ENCODE data around the gene CNOT6L.
"Not testable (repeated sequence)": the region's sequence is repeated elsewhere in the genome, so short reads cannot be mapped to it uniquely, and the experiment has no call there.

Gene CNOT6L

DNA sequence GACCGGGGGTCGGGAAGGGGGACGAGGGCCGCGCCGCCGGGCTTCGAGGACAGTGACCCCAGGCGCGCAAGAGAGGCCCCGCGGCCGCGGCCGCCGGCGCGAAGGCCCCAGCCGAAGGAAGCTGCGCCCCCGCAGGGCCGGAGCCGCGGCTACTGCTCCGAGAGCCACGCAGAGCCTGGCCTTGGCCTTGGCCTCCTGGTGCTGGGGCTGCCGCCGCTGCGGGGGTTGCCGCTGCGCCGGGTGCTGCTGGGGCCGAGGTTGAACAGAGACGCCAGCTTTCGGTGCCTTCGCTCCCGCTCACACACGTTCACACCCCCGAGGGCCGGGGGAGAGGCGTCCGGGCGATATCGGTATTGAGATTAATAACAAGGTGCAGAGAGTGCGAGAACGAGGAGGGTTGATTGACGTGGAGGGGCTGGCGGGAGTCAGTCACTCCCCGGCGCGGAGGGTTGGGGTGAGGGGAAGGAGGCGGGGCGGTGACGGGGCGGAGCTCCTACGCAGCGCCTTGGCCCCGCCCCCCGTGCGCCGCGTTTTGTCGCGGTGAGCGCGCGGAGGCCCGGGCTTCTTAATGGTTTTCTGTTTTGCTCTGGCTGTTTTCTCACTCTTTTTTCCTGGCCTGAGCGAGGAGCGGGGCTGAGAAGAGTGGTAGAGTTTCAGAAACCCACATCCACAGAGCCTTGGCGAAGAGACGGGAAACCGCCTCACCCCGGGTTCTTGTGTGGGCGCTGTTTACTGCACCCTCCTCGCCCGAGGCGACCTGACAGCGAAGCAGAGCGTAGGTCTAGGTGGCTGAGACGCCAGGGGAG is 878 bp upstream of the CNOT6L start:
- peak; percentile 65 for DNase-seq

DNA sequence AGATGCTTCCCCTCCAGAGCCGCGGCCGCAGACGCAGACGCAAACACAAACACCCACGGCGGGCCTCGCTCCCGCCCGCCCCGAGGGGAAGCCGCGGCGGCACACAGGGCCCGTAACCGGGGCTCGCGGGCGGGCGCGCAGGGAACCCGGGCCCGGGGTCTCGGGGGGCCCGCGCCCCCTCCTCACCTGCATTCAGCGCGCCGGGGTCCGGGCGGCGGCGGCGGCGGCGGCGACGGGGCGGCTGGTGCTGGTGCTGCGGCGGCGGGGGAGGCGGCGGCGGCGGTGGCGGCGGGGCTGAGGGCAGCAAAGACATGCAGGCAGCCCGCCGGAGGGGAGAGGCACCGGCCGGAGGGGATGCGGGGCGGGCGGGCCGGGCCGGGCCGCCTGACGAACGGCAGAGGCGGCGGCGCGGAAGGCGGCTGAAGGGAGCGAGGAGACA is 255 bp upstream of the CNOT6L start:
- DNase-seq, result no peak

DNA sequence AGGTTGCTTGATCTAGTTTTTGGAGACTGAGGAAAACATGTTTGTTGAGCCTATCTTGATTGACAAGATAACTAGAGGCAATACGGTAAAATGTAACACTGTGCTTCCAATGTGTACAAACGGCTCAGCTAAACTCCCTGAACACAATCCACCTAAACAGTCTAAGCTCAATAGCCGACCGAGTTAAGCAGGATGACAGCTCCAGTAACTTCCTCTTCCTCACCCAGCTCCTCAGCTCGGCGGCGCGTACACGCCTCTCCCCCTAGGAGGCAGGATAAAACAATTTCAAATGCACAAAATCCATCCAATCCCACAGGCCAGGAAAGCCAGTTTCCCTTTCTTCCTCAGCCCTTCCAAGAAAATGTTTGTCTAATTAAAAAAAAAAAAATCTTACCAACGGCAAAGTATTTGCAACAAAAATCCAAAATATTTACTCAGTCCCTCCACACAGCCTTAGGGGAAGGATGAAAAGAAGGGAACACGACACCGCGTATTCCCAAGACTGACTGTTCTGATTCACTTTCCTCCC is 1.0 kb downstream of the CNOT6L start:
- peak; percentile 74 for DNase-seq

DNA sequence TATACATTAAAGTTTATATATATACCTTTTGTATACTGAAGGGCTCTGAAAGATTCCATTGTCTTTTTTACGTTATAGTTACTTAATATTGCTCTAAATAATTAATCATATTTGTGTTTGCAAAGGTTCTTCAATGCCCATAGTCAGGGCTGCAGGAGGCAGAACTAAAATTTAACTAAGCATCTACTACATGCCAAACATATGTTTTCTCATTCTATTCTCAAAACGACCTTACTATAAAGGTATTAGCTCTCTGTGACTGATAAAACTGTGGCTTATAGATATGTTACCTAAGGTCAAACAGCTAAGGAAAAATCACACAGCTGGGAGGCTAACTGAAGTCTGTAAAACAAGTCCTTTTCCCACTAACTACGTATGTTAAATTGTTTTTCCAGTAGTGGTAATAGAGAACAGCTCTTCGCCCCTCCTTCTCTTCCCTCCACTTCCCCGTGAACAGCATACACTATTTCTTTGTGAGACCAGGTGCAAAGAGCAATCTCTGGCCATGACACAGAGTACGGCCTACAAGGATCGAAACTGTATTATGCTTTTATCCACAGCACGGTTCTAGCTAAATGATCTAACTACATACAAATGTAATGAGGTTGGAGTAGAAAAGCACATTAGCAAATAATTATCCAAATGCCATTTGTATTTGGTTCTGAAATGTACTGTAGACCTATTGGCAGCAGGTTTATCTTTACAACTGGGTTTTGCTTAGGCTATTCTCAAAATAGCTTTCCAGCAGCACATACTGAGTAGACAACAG is 1.7 kb downstream of the CNOT6L start:
- no peak for DNase-seq

DNA sequence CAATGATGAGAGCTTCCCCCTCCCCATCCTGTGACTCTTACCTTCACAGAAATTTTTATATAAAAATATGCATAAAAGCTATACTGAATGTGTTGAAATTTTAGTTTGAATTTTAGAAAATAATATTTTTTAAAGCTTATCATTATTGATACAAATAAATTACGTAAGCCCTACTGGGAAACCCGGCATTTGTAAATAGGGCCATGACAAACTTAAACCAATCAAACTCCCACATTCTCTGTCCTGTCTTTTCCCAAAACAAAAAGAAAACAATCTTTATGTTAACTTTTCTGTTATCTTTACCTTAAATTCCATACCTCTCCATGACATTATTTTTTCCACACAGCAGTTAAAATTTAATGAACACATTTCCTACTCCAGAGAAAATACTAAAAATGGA is 2.6 kb downstream of the CNOT6L start:
- no peak for DNase-seq

DNA sequence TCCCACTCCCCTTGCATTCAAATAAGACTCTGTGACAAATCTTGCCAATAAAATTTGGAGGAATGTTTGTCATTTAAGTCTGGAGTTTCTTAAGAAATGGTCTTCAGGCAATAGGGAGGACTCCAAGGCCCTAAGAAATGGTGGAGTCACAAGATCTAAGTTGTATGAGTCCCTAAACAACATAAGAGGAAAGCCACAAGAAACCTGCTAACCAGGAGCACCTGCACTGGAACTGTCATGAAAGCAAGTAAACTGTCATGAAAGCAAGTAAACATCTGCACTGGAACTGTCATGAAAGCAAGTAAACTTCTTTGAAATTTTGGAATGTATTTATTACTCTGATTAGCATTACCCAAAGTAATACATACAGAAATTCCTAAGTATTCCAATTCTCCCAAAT is 3.5 kb downstream of the CNOT6L start:
- DNase-seq, result no peak

DNA sequence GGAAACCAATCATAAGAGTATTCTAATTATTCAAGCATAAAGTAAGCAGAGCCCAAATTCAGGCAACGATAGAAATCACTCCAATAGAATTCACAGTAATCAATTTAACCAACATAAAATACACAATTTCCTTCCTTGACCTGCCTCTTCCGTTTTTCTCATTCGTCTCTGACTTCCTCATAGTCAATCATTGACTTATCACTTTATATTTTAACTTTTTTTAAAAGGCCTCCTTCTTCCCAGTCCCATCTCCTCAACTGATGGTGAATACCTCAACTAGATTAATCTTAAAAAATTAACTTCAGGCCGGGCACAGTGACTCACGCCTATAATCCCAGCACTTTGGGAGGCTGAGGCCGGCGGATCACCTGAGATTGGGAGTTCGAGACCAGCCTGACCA is 13.3 kb downstream of the CNOT6L start:
- DNase-seq, result no peak

DNA sequence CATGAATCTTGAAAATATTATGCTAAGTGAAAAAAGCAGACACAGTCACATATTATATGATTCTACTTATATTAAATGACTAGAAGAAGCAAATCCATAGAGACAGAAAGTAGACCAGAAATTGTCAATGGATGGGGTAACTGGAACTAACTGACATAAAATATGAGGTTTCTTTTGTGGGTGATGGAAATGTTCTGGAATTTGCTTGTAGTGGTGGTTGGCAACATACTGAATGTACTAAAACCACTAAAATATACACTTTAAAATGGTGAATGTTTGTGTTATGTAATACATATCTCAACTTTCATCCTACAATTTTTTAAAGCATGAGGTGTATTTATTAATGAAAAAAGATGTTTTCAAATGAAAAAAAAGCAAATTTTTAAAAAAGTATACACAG is 14.7 kb downstream of the CNOT6L start:
- no peak for DNase-seq

DNA sequence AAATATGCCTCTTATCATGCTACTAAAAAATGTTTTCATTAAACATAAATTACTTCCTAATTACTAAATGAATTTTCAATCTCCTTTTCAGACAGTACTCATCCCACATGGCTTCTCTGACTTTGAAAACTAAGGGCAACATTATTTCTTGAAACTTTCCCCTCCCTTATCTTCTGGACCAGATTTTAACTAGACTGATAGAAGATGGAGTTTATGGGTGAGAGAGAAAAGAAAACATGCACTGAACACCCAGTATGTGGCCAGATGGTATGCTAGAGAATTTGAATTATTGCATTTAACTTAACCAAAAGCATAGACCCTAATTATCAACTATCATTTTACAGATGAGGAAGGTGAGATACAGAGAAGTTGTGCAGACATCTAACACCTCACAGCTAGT is 16.8 kb downstream of the CNOT6L start:
- no peak for DNase-seq

DNA sequence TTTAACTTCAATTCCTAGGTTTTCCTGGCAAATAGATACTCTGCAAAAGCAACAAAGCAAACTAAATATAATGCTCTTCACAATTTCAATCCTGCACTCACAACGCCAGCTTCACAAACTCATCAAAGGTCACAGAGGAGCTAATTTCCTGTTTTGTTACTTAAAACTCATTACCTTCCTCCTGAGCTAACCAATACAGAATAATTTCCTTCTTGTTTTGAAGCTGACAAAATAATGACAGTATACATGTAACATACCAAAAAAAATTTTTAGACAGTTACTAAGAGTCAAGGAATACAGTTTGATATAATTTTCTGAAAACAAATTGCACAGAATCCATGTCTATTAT is 17.9 kb downstream of the CNOT6L start:
- no peak for DNase-seq

DNA sequence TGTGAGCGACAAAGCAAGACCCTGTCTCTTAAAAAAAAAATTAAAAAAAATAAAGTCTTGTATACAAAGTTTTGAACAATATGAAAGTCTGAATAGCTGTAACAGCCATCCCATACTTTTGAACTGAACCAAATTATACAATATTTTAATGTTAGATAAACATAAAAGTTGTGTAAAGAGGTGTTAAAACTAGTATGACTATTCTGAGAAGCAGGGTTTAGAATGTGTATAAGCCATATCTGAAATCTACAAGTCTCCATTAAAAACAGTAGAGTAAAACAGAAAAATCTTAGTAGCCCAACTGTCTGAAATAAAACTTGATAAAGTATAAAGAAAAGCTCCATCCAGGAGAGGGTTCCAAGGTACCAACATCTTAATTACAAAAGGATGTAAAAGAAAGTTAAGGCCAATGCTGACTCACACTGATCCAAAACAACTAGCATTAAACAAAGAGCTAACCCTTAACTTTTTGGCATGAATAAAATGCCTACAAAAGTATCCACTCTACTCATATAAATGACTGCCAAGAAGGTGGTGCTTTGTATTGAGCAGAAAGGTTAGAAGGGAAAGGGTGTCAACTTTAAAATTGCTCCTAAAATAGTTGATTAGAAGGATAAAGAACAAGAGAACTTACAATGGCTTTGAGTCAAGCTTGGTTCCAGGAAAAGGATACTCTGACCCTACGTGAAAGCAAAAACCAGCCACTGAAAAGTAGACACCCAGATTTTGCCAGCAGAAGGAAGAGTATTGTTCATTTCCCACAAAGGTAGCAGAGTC is 18.5 kb downstream of the CNOT6L start:
- no peak for DNase-seq

DNA sequence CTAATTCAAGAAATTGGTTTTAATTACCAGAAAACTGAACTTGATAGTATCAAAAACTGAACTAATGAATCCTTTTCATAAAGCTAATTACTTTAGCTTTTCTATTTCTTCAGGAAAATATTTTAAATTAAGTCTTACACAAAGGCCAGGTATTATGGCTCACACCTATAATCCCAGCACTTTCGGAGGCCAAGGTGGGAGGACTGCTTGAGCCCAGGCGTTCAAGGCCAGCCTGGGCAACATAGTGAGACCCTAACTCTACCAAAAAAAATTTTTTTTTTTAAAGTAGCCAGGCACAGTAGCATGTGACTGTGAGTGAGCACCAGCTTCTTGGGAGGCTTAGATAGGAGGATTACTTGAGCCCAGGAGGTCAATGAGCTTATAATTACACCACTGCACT is 19.1 kb downstream of the CNOT6L start:
- DNase-seq, result no peak

DNA sequence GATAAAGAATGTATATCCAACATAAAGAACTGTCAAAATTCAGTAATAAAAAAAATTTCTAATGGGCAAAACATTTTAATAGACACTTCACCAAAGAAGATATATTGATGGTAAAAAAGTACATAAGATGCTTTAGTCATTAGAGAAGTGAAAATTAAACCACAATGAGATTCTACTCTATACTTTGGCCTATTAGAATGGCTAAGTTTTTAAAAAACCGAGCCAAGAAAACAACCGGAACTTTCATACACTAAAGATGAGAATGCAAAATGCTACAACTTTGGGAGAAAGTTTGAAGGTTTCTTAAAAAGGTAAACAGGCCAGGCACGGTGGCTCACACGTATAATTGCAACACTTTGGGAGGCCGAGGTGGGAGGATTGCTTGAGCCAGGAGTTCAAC is 20.8 kb downstream of the CNOT6L start:
- no peak for DNase-seq

DNA sequence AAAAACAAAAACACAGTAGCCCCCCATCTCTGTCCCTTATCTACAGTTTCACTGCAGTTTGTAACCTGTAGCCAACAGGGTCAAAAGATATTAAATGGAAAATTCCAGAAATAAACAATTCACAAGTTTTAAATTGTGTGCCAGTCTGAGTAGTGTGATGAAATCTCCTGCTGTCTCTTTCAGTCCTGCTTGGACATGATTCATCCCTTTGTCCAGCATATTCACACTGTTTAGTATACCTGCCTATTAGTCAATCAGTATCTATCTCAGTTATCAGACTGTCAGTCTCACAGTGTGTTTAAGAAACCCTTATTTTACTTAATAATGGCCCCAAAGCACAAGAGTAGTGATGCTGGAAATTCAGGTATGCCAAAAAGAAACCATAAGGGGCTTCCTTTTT is 21.9 kb downstream of the CNOT6L start:
- peak; percentile 40 for DNase-seq

DNA sequence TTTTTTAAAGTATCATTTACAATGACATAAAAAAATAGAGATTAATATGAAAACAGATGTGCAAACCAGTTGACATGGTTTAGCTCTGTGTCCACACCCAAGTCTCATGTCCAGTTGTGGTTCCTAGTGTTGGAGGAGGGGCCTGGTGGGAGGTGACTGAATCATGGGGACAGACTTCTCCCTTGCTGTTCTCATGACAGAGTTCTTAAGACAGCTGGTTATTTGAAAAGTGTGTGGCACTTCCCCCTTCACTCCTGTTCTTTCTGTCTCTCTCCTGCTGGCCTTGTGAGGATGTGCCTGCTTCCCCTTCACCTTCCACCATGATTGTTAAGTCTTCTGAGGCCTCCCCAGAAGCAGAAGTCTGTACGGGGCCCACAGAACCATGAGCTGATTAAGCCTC is 23.8 kb downstream of the CNOT6L start:
- DNase-seq, result no peak

DNA sequence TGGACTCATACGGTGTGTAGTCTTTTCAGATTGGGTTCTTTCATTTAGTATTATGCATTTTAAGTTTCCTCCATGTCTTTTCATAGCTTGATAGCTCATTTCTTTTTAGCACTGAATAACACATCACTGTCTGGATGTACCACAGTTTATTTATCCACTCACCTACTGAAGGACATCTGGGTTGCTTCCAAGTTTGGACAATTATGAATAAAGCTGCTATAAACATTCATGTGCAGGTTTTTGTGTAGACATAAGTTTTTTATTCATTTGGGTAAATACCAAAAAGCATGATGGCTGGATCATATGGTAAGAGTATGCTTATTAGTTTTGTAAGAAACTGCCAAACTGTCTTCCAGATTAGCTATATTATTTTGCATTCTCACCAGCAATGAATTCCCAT is 29.0 kb downstream of the CNOT6L start:
- DNase-seq, result no peak

DNA sequence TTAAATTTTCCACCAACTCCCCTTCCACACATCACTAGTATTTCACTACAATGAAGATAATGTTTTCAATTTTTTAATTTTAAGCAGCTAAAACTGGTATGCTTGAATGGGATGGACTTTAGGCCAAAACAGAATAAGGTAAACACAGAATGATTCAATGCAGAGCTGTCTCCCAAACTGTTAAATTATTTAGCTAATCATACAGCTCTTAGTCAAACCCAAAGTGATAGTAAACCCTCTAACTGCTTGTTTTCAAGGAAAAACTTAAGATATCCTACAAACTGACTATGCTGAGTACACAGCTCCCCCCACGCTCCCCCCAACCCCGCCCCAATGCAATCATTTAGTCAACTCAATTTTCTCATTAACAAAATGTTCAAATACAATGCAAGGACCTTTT is 30.2 kb downstream of the CNOT6L start:
- DNase-seq, result no peak

DNA sequence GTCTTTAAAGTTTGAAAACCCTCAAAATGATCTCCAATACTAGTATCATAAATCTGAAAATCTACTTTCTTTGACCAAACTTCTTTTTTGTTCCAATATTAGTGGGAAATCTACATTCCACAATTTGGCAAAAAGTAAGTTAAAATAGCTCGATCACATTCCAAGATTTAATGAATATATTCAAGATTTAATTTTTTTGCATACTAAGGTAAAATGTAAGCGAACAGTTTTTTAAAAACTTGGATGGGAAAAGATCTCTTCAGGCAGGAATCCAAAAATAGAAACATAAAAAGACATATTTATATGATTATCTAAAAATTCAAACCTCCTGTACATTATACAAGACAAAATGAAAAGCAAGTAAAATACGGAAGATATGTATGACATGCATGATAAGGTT is 31.2 kb downstream of the CNOT6L start:
- no peak for DNase-seq

DNA sequence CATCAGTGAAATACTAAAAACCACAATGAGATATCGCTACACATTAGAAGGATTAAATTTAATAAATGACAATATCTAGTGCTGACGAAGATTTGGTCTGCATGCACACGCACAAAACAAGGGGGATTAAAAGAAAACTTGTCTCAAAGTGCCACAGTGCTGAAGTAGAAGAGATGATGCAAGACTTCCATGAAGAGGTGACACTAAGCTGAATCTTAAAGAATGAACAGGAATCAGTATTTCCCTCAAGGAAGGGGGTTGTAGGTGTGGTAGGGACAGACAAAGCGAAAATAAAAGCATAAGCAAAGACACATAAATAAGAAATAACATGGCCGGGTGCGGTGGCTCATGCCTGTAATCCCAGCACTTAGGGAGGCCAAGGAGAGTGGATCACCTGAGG is 33.5 kb downstream of the CNOT6L start:
- DNase-seq, result no peak

DNA sequence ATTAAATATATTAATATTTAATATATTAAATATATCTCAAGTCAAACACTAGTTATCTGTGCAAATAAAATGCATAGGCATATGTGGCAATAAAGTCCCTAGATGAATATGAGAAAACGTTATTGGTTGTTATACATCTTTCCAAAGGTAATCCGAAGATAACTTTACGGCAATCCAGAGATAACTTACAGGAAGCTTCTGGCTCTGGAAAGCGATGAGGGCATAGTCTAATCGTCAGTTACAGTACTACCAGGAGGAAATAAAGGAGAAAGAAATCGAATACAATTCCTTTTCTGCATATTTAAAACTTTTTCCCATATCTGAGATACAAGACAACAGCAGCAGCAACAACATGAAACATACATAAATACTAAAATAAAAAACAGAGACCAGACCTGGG is 35.3 kb downstream of the CNOT6L start:
- no peak for DNase-seq

DNA sequence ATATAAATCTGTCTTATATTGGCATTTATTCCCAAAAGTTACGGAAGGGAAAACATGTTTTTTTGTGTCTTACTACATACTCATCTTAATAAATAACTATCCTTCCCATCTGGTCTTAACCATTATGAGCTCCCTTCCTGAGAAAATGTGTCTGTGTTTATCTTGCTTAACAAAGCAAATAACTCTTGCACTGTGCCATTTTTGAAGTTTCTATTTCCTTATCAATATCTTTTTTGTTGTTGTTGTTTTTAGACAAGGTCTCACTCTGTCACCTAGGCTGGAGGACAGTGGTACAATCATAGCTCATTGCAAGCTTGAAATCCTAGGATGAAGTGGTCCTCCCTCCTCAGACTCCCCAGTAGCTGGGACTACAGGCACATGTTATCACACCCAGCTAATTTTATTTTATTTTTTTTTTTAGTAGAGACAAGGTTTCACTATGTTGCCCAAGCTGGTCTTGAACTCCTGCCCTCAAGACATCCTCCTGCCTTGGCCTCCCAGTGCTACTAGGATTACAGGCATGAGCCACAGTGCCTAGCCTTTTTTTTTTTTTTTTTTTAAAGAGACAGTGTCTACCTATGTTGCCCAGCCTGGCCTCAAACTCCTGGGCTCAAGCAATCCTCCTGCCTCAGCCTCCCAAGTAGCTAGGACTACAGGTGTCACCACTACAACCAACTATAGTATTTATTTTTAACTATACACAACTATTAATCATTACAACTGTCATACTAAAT is 36.9 kb downstream of the CNOT6L start:
- DNase-seq, result no peak

DNA sequence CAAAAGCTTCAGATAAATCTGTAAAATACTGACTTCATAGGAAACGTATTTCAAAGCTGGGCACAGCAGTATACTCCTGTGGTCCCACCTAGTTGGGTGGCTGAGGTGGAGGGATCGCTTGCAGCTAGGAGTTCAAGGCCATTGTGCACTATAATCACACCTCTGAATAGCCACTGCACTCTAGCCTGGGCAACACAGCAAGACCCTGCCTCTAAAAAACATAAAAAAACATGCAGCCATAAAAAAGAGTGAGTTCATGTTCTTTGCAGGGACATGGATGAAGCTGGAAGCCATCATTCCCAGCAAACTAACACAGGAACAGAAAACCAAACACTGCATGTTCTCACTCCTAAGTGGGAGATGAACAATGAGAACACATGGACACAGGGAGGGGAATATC is 38.4 kb downstream of the CNOT6L start:
- not testable (repeated sequence) for DNase-seq
